ENCODE measurements around the gene CEACAM7.

CEACAM7 gene

DNA sequence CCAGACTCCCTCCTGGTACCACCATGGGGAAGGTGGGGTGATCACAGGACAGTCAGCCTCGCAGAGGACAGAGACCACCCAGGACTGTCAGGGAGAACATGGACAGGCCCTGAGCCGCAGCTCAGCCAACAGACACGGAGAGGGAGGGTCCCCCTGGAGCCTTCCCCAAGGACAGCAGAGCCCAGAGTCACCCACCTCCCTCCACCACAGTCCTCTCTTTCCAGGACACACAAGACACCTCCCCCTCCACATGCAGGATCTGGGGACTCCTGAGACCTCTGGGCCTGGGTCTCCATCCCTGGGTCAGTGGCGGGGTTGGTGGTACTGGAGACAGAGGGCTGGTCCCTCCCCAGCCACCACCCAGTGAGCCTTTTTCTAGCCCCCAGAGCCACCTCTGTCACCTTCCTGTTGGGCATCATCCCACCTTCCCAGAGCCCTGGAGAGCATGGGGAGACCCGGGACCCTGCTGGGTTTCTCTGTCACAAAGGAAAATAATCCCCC lies 19.9 kb upstream of the CEACAM7 start:
- no peak overlapping the region for H3K9ac ChIP-seq (ENCODE audit: low read length)
- no peak overlapping the region for H3K27ac ChIP-seq (ENCODE audit: low read depth, low read length)
- H3K9me3 ChIP-seq (ENCODE audit: insufficient read depth, low read length) = no peaks in the 10 kb centered on the region
- H3K27me3 ChIP-seq (ENCODE audit: low read length) = no peaks in the 10 kb centered on the region
- H3K4me2 ChIP-seq (ENCODE audit: low read depth, low read length, poor library complexity, severe bottlenecking) = no peak overlapping the region
- H4K20me1 ChIP-seq (ENCODE audit: low read depth, low read length) = no peaks in the 10 kb centered on the region
- H3K36me3 ChIP-seq (ENCODE audit: low read length) = no peaks in the 10 kb centered on the region
- H3K79me2 ChIP-seq (ENCODE audit: insufficient read depth, low read length) = no peaks in the 10 kb centered on the region
- H3K4me3 ChIP-seq (ENCODE audit: insufficient read depth, low read length, poor library complexity, severe bottlenecking) = no peak overlapping the region
- H3F3A ChIP-seq (ENCODE audit: insufficient read depth) = no peaks in the 10 kb centered on the region
- TF ChIP-seq, protein P1, sequence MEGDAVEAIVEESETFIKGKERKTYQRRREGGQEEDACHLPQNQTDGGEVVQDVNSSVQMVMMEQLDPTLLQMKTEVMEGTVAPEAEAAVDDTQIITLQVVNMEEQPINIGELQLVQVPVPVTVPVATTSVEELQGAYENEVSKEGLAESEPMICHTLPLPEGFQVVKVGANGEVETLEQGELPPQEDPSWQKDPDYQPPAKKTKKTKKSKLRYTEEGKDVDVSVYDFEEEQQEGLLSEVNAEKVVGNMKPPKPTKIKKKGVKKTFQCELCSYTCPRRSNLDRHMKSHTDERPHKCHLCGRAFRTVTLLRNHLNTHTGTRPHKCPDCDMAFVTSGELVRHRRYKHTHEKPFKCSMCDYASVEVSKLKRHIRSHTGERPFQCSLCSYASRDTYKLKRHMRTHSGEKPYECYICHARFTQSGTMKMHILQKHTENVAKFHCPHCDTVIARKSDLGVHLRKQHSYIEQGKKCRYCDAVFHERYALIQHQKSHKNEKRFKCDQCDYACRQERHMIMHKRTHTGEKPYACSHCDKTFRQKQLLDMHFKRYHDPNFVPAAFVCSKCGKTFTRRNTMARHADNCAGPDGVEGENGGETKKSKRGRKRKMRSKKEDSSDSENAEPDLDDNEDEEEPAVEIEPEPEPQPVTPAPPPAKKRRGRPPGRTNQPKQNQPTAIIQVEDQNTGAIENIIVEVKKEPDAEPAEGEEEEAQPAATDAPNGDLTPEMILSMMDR (IDR thresholded peaks at IDR 0.05; ENCODE audit: insufficient read depth, low read length, poor library complexity, severe bottlenecking) = no peak
- TF ChIP-seq EZH2phosphoT487 (conservative IDR thresholded peaks at IDR 0.05; ENCODE audit: low read length) = no peak
- no peaks in the 10 kb centered on the region for H3K9me2 ChIP-seq (replicated peaks; ENCODE audit: insufficient read depth, low read length)
- H2AFZ ChIP-seq (ENCODE audit: low read depth, low read length, severe bottlenecking) = no peak overlapping the region

- H3K36me3 ChIP-seq (ENCODE audit: low read length) = no peaks in the 10 kb centered on the region
- H2AFZ ChIP-seq (ENCODE audit: low read depth, low read length, severe bottlenecking) = no peak overlapping the region
- no peak overlapping the region for H3K27ac ChIP-seq (ENCODE audit: low read depth, low read length)
- no peaks in the 10 kb centered on the region for H3K9me2 ChIP-seq (replicated peaks; ENCODE audit: insufficient read depth, low read length)
- TF ChIP-seq, protein P1 (IDR thresholded peaks at IDR 0.05; ENCODE audit: insufficient read depth, low read length, poor library complexity, severe bottlenecking) = no peak
- TF ChIP-seq EZH2phosphoT487 (conservative IDR thresholded peaks at IDR 0.05; ENCODE audit: low read length) = no peak
- H3K9ac ChIP-seq (ENCODE audit: low read length) = no peak overlapping the region
- no peaks in the 10 kb centered on the region for H4K20me1 ChIP-seq (ENCODE audit: low read depth, low read length)
- no peaks in the 10 kb centered on the region for H3K9me3 ChIP-seq (ENCODE audit: insufficient read depth, low read length)
- no peaks in the 10 kb centered on the region for H3K27me3 ChIP-seq (ENCODE audit: low read length)
- H3K79me2 ChIP-seq (ENCODE audit: insufficient read depth, low read length) = no peaks in the 10 kb centered on the region
- H3F3A ChIP-seq (ENCODE audit: insufficient read depth) = no peaks in the 10 kb centered on the region
- no peak overlapping the region for H3K4me2 ChIP-seq (ENCODE audit: low read depth, low read length, poor library complexity, severe bottlenecking)
- H3K4me3 ChIP-seq (ENCODE audit: insufficient read depth, low read length, poor library complexity, severe bottlenecking) = no peak overlapping the region
Measured at GRCh38 chr19:41707502-41707812, 19.4 kb upstream of the CEACAM7 start.

GRCh38 chr19:41706741-41707501 lies 18.9 kb upstream of the CEACAM7 start:
- no peak overlapping the region for H3K27ac ChIP-seq (ENCODE audit: low read depth, low read length)
- peak overlapping the region; percentile 86 for H2AFZ ChIP-seq (ENCODE audit: low read depth, low read length, severe bottlenecking)
- H3K79me2 ChIP-seq (ENCODE audit: insufficient read depth, low read length) = no peaks in the 10 kb centered on the region
- no peaks in the 10 kb centered on the region for H4K20me1 ChIP-seq (ENCODE audit: low read depth, low read length)
- no peaks in the 10 kb centered on the region for H3K9me2 ChIP-seq (replicated peaks; ENCODE audit: insufficient read depth, low read length)
- no peaks in the 10 kb centered on the region for H3K36me3 ChIP-seq (ENCODE audit: low read length)
- peak overlapping the region; percentile 38 for H3K4me3 ChIP-seq (ENCODE audit: insufficient read depth, low read length, poor library complexity, severe bottlenecking)
- no peaks in the 10 kb centered on the region for H3F3A ChIP-seq (ENCODE audit: insufficient read depth)
- TF ChIP-seq, protein P1 (IDR thresholded peaks at IDR 0.05; ENCODE audit: insufficient read depth, low read length, poor library complexity, severe bottlenecking) = peak; percentile 100
- TF ChIP-seq EZH2phosphoT487 (conservative IDR thresholded peaks at IDR 0.05; ENCODE audit: low read length) = no peak
- H3K4me2 ChIP-seq (ENCODE audit: low read depth, low read length, poor library complexity, severe bottlenecking) = peak overlapping the region; percentile 67
- no peaks in the 10 kb centered on the region for H3K9me3 ChIP-seq (ENCODE audit: insufficient read depth, low read length)
- H3K9ac ChIP-seq (ENCODE audit: low read length) = no peak overlapping the region; the same call in 1 of the 2 replicates
- H3K27me3 ChIP-seq (ENCODE audit: low read length) = no peaks in the 10 kb centered on the region

Data from SU-DHL-6 (cell line).